Transverse colon (tissue), 4 donors: ENCODE data around the gene RALGPS1.

ENCODE experiments used
- CTCF ChIP-seq, 5 experiments: fragments of 200-600 bp in 3 of 5; fragments of 450-650 bp in 2 of 5; sonication (generic) in 3 of 5; IDR thresholded peaks; 1 replicate in 2 of 5; 2 replicates in 3 of 5; pipeline ENCODE4 v1.5.1; 2016 to 2017; ENCODE audit warnings: antibody characterized with exemption in 5 of 5, inconsistent platforms in 3 of 5, mild to moderate bottlenecking in 2 of 5, moderate library complexity in 1 of 5
- EP300 ChIP-seq: sonication (generic); formaldehyde crosslinking; IDR thresholded peaks from one replicate; pipeline ENCODE4 v1.6.1; 2017; ENCODE audit warnings: antibody characterized with exemption, low read depth
- POLR2A ChIP-seq: fragments of 450-650 bp; IDR thresholded peaks from one replicate; pipeline ENCODE4 v1.6.1; 2016; ENCODE audit warnings: antibody characterized with exemption, mild to moderate bottlenecking, moderate library complexity
- POLR2AphosphoS5 ChIP-seq, 3 donors: sonication (generic); formaldehyde crosslinking; IDR thresholded peaks; one replicate each; pipeline ENCODE4 v1.6.1; 2016; ENCODE audit warnings: antibody characterized with exemption in 3 of 3

GRCh38 chr9:127055745-127056402 is 141.3 kb downstream of the RALGPS1 start:
- TF ChIP-seq CTCF (IDR thresholded peaks at IDR 0.05) = no peak
- no peak for TF ChIP-seq POLR2A
- no peak for TF ChIP-seq EP300
- no peak for TF ChIP-seq POLR2AphosphoS5 (IDR thresholded peaks at IDR 0.05)
